Prostate gland (tissue), 2 donors: ENCODE data around the gene ATXN10. TPM values are rescaled to one million over a fixed set of nuclear protein-coding genes. Genes with fewer than 3 reads are reported as not detected.

ENCODE experiments used
- DNase-seq: peaks from one replicate; pipeline ENCODE4 v3.0.0-alpha.2; 2019; ENCODE audit warnings: low spot score
- H3K27ac ChIP-seq, 2 donors: fragments of 200-600 bp; sonication (generic); 2 replicates each; pipeline ENCODE4 v1.5.1; 2017 to 2019
- H3K27me3 ChIP-seq: fragments of 200-600 bp; sonication (generic); replicated peaks from 2 replicates; pipeline ENCODE4 v1.5.1; 2019; ENCODE audit not compliant: insufficient read depth
- H3K36me3 ChIP-seq, 2 donors: fragments of 200-600 bp; sonication (generic); 1 replicate in 1 of 2; 2 replicates in 1 of 2; pipeline versions ENCODE4 v1.5.1 to v1.8.1; 2017 to 2019
- H3K4me1 ChIP-seq: fragments of 200-600 bp; sonication (generic); replicated peaks from 2 replicates; pipeline ENCODE4 v1.5.1; 2019
- H3K4me3 ChIP-seq, 2 donors: fragments of 200-600 bp; sonication (generic); 2 replicates each; pipeline ENCODE4 v1.5.1; 2017 to 2019
- H3K9me3 ChIP-seq: fragments of 200-600 bp; sonication (generic); 2 replicates; pipeline ENCODE4 v1.5.1; 2017
- CTCF ChIP-seq, 4 experiments: fragments of 200-600 bp in 2 of 4; fragments of 450-650 bp in 2 of 4; sonication (generic) in 2 of 4; IDR thresholded peaks; 1 replicate in 3 of 4; 2 replicates in 1 of 4; pipeline ENCODE4 v1.5.1; 2016 to 2019; ENCODE audit warnings: antibody characterized with exemption in 4 of 4, mild to moderate bottlenecking in 2 of 4, moderate library complexity in 2 of 4
- POLR2A ChIP-seq: fragments of 450-650 bp; IDR thresholded peaks from one replicate; pipeline ENCODE4 v1.6.1; 2016; ENCODE audit warnings: antibody characterized with exemption, mild to moderate bottlenecking
- POLR2AphosphoS5 ChIP-seq: sonication (generic); formaldehyde crosslinking; IDR thresholded peaks from one replicate; pipeline ENCODE4 v1.6.1; 2017; ENCODE audit warnings: antibody characterized with exemption
- WGBS: methylation state at CpG from one replicate; pipeline ENCODE4 v1.1.5; 2018; 5-methylcytosine and 5-hydroxymethylcytosine counted together
- intact Hi-C: fragments of 100-400 bp; cut with DNase I; formaldehyde crosslinking; loops from one replicate; pipeline ENCODE4 v1.14.2; 2022
- total RNA-seq, 2 donors: library from RNA; depleted of rRNA; stranded (reverse); fragments of >200 nt; gene quantifications; one replicate each; pipeline ENCODE4 v1.1.0, GENCODE V29; 2016

ATXN10 gene
- total RNA-seq, 2 donors from 2014 or later = 125 to 148 TPM

- Histone ChIP-seq H3K36me3 (no peaks in the 10 kb centered on the region), H3K27ac (no peak overlapping the region), H3K4me3 (no peak overlapping the region), H3K4me1 (no peaks in the 10 kb centered on the region), H3K9me3 (no peaks in the 10 kb centered on the region), H3K27me3 (no peaks in the 10 kb centered on the region)
- intact Hi-C loops = loop anchor here (5.0 kb wide), 1 partner anchor 70 kb away; no protein-coding TSS in a partner anchor
- TF ChIP-seq POLR2AphosphoS5 = no peak
- TF ChIP-seq CTCF (IDR thresholded peaks at IDR 0.05) = no peak
- no peak for TF ChIP-seq POLR2A
- WGBS = 88% methylated on average over 18 of the region's 18 CpGs
- DNase-seq = no peak
Observed at GRCh38 chr22:45647532-45648225, 24.0 kb upstream of the ATXN10 start.

GRCh38 chr22:45648301-45649117, 23.1 kb upstream of the ATXN10 start:
- no peak overlapping the region for H3K4me3 ChIP-seq
- DNase-seq = no peak
- H3K27me3 ChIP-seq = no peaks in the 10 kb centered on the region
- intact Hi-C loops = loop anchor here (5.0 kb wide), 1 partner anchor 71 kb away; no protein-coding TSS in a partner anchor
- H3K4me1 ChIP-seq = no peaks in the 10 kb centered on the region
- no peak overlapping the region for H3K27ac ChIP-seq
- 89% methylated on average over 24 of the region's 24 CpGs for WGBS
- H3K9me3 ChIP-seq = no peaks in the 10 kb centered on the region
- TF ChIP-seq POLR2AphosphoS5 (no peak), CTCF (IDR thresholded peaks at IDR 0.05) (no peak), POLR2A (no peak)
- no peaks in the 10 kb centered on the region for H3K36me3 ChIP-seq

GRCh38 chr22:45649809-45650208, 21.8 kb upstream of the ATXN10 start:
- H3K4me1 ChIP-seq = no peaks in the 10 kb centered on the region
- TF ChIP-seq POLR2AphosphoS5 = no peak
- TF ChIP-seq CTCF (IDR thresholded peaks at IDR 0.05) = no peak
- TF ChIP-seq POLR2A = no peak
- 96% methylated on average over 6 of the region's 6 CpGs for WGBS
- no peaks in the 10 kb centered on the region for H3K36me3 ChIP-seq
- no peaks in the 10 kb centered on the region for H3K9me3 ChIP-seq
- no peak overlapping the region for H3K27ac ChIP-seq
- H3K27me3 ChIP-seq = no peaks in the 10 kb centered on the region
- no peak overlapping the region for H3K4me3 ChIP-seq
- no peak for DNase-seq
- intact Hi-C loops = loop anchor here (5.0 kb wide), 1 partner anchor 73 kb away; no protein-coding TSS in a partner anchor

GRCh38 chr22:45650721-45651120, 20.9 kb upstream of the ATXN10 start:
- Histone ChIP-seq H3K27me3 (no peaks in the 10 kb centered on the region), H3K27ac (no peak overlapping the region), H3K9me3 (no peaks in the 10 kb centered on the region), H3K36me3 (no peaks in the 10 kb centered on the region), H3K4me1 (no peaks in the 10 kb centered on the region), H3K4me3 (no peak overlapping the region)
- intact Hi-C loops = no loop called here
- TF ChIP-seq CTCF (IDR thresholded peaks at IDR 0.05) = no peak
- no peak for TF ChIP-seq POLR2A
- no peak for TF ChIP-seq POLR2AphosphoS5
- 88% methylated on average over 12 of the region's 12 CpGs for WGBS
- no peak for DNase-seq
